PC-9 (cell line): ENCODE results near the gene ANKDD1B. TPM values are rescaled to one million over a fixed set of nuclear protein-coding genes. Genes with fewer than 3 reads are reported as not detected.

Source experiments
- BruUV-seq: library from RNA; stranded (reverse); fragments of 400-500 nt; replicated peaks from 2 replicates; lab custom pipeline; 2021; lab: Mats Ljungman, UMichigan
- CTCF ChIA-PET: fragments of 300-600 bp; sonication (Branson Sonifier 250); formaldehyde crosslinking; loops from one replicate; lab custom pipeline; 2022; ENCODE audit warnings: antibody characterized with exemption; lab: Charles Lee
- POLR2A ChIA-PET: fragments of 300-600 bp; sonication (Branson Sonifier 250); formaldehyde crosslinking; loops from one replicate; lab custom pipeline; 2022; ENCODE audit warnings: antibody characterized with exemption; ENCODE audit not compliant: unreplicated experiment; lab: Charles Lee
- DNase-seq, 2 experiments: peaks; one replicate each; pipeline versions ENCODE4 v3.0.0 to v3.0.0-alpha.2; 2015 to 2022; ENCODE audit warnings: mixed read lengths in 1 of 2
- H2AFZ ChIP-seq: fragments of 200-600 bp; sonication (generic); 2 replicates; pipeline ENCODE4 v1.8.1; 2017; ENCODE audit warnings: antibody characterized with exemption
- H3F3A ChIP-seq: fragments of 200-600 bp; sonication (generic); 2 replicates; pipeline ENCODE4 v1.8.1; 2017; ENCODE audit warnings: antibody characterized with exemption, mild to moderate bottlenecking, low read depth; ENCODE audit not compliant: insufficient read depth
- H3K27ac ChIP-seq: fragments of 200-600 bp; sonication (generic); 2 replicates; pipeline ENCODE4 v1.6.1; 2016; ENCODE audit warnings: mixed run types
- H3K27me3 ChIP-seq: fragments of 200-600 bp; sonication (generic); 2 replicates; pipeline ENCODE4 v1.6.1; 2016; ENCODE audit warnings: low read depth, mixed run types; ENCODE audit not compliant: insufficient read depth
- H3K36me3 ChIP-seq: fragments of 200-600 bp; sonication (generic); 2 replicates; pipeline ENCODE4 v1.6.1; 2016; ENCODE audit warnings: low read depth, mixed run types
- H3K4me1 ChIP-seq: fragments of 200-600 bp; sonication (generic); replicated peaks from 2 replicates; pipeline ENCODE4 v1.6.1; 2016; ENCODE audit warnings: mixed run types; ENCODE audit not compliant: insufficient read depth
- H3K4me2 ChIP-seq: fragments of 200-600 bp; sonication (generic); 2 replicates; pipeline ENCODE4 v1.6.1; 2017; ENCODE audit warnings: mixed run types
- H3K4me3 ChIP-seq: fragments of 200-600 bp; sonication (generic); 2 replicates; pipeline ENCODE4 v1.6.1; 2016; ENCODE audit warnings: mixed run types
- H3K79me2 ChIP-seq: fragments of 200-600 bp; sonication (generic); 2 replicates; pipeline ENCODE4 v1.6.1; 2017; ENCODE audit warnings: low read depth, mixed run types
- H3K9me2 ChIP-seq: fragments of 200-600 bp; sonication (generic); 2 replicates; pipeline ENCODE4 v1.8.1; 2017; ENCODE audit warnings: mild to moderate bottlenecking; ENCODE audit not compliant: insufficient read depth
- H3K9me3 ChIP-seq: fragments of 200-600 bp; sonication (generic); 2 replicates; pipeline ENCODE4 v1.8.1; 2016; ENCODE audit warnings: low read depth; ENCODE audit not compliant: insufficient read depth
- H4K20me1 ChIP-seq: fragments of 200-600 bp; sonication (generic); 2 replicates; pipeline ENCODE4 v1.8.1; 2017; ENCODE audit not compliant: insufficient read depth
- CTCF ChIP-seq: fragments of 200-600 bp; sonication (generic); conservative IDR thresholded peaks from 2 replicates; pipeline ENCODE4 v1.6.1; 2017; ENCODE audit warnings: mixed run types, antibody characterized with exemption, mild to moderate bottlenecking, moderate library complexity
- EZH2 ChIP-seq: fragments of 200-600 bp; sonication (generic); IDR thresholded peaks from 2 replicates; pipeline ENCODE4 v1.8.0; 2017; ENCODE audit warnings: antibody characterized with exemption, low read depth
- intact Hi-C: fragments of 100-400 bp; cut with micrococcal nuclease; formaldehyde crosslinking; loops from one replicate; pipeline ENCODE4 v1.10.0; 2022; ENCODE audit not compliant: unreplicated experiment
- total RNA-seq: library from RNA; stranded (reverse); gene quantifications from 2 replicates; pipeline ENCODE4 v1.2.3, GENCODE V29; 2021

Gene ANKDD1B
- total RNA-seq, 1 experiment from 2014 or later = 0.31 TPM

- no peak overlapping the region for H2AFZ ChIP-seq
- intact Hi-C loops = no loop called here
- ChIA-PET POLR2A (no interaction called here), CTCF (no interaction called here)
- H4K20me1 ChIP-seq = no peaks in the 10 kb centered on the region
- no peak for TF ChIP-seq CTCF
- TF ChIP-seq EZH2 = no peak
- no peaks in the 10 kb centered on the region for H3K27me3 ChIP-seq
- H3K4me2 ChIP-seq = no peak overlapping the region
- no peaks in the 10 kb centered on the region for H3F3A ChIP-seq
- H3K4me3 ChIP-seq = no peak overlapping the region
- no peaks in the 10 kb centered on the region for H3K4me1 ChIP-seq
- no peaks in the 10 kb centered on the region for H3K79me2 ChIP-seq
- no peaks in the 10 kb centered on the region for H3K9me2 ChIP-seq
- no peaks in the 10 kb centered on the region for H3K9me3 ChIP-seq
- H3K27ac ChIP-seq = no peak overlapping the region
- no peaks in the 10 kb centered on the region for H3K36me3 ChIP-seq
- DNase-seq = no peak
- no TSS peak for BruUV-seq
Measured at GRCh38 chr5:75656311-75657003, 45.2 kb downstream of the ANKDD1B start.

GRCh38 chr5:75659791-75660450 lies 48.7 kb downstream of the ANKDD1B start:
- H4K20me1 ChIP-seq = no peaks in the 10 kb centered on the region
- H3K27me3 ChIP-seq = no peaks in the 10 kb centered on the region
- no peaks in the 10 kb centered on the region for H3K36me3 ChIP-seq
- H3K9me3 ChIP-seq = no peaks in the 10 kb centered on the region
- no peak overlapping the region for H2AFZ ChIP-seq
- H3K4me2 ChIP-seq = no peak overlapping the region
- CTCF ChIA-PET = no interaction called here
- DNase-seq = no peak
- no peak for TF ChIP-seq CTCF
- no peak for TF ChIP-seq EZH2
- H3K4me3 ChIP-seq = no peak overlapping the region
- H3K4me1 ChIP-seq = no peaks in the 10 kb centered on the region
- no peaks in the 10 kb centered on the region for H3K79me2 ChIP-seq
- intact Hi-C loops = no loop called here
- H3F3A ChIP-seq = no peaks in the 10 kb centered on the region
- POLR2A ChIA-PET = interaction anchor here (0.5 kb wide), 1 partner anchor 461 kb away, joined by 7 read pairs; no protein-coding TSS in a partner anchor
- H3K9me2 ChIP-seq = no peaks in the 10 kb centered on the region
- no peak overlapping the region for H3K27ac ChIP-seq
- no TSS peak for BruUV-seq

GRCh38 chr5:75660678-75661465 lies 49.6 kb downstream of the ANKDD1B start:
- Histone ChIP-seq H3K4me1 (no peaks in the 10 kb centered on the region), H3K4me2 (no peak overlapping the region), H2AFZ (no peak overlapping the region), H3K9me2 (no peaks in the 10 kb centered on the region), H4K20me1 (no peaks in the 10 kb centered on the region), H3K27ac (no peak overlapping the region), H3K9me3 (no peaks in the 10 kb centered on the region), H3K4me3 (no peak overlapping the region), H3K36me3 (no peaks in the 10 kb centered on the region), H3K27me3 (no peaks in the 10 kb centered on the region), H3F3A (no peaks in the 10 kb centered on the region), H3K79me2 (no peaks in the 10 kb centered on the region)
- ChIA-PET POLR2A (no interaction called here), CTCF (no interaction called here)
- DNase-seq = no peak
- TF ChIP-seq CTCF (no peak), EZH2 (no peak)
- no TSS peak for BruUV-seq
- intact Hi-C loops = no loop called here
